HEK293 (cell line): ENCODE data around the gene DOCK1.

Source experiments
- CTCF ChIA-PET: fragments of 350-600 bp; formaldehyde crosslinking; extraction: SDS; loops from one replicate; lab custom pipeline; 2021; ENCODE audit warnings: antibody characterized with exemption; lab: Yijun Ruan, JAX
- POLR2A ChIA-PET: fragments of 300-600 bp; formaldehyde crosslinking; extraction: SDS; loops from one replicate; lab custom pipeline; 2020; ENCODE audit warnings: antibody characterized with exemption, inconsistent platforms; lab: Yijun Ruan, JAX
- H3K27ac ChIP-seq: fragments of 200-500 bp; sonication (Bioruptor generic); 2 replicates; pipeline ENCODE4 v1.5.1; 2014; ENCODE audit warnings: low read depth, low read length, control low read depth, inconsistent platforms; ENCODE audit errors: extremely low read depth
- H3K36me3 ChIP-seq, 2 experiments: fragments of 200-500 bp in 1 of 2; sonication (Bioruptor generic) in 1 of 2; 1 replicate in 1 of 2; 2 replicates in 1 of 2; pipeline ENCODE4 v1.5.1; 2014 to 2017; ENCODE audit warnings: inconsistent platforms in 2 of 2, low read length in 2 of 2; ENCODE audit not compliant: control insufficient read depth in 2 of 2, insufficient read depth in 1 of 2
- H3K4me1 ChIP-seq: fragments of 200-500 bp; sonication (Bioruptor generic); 2 replicates; pipeline ENCODE4 v1.5.1; 2014; ENCODE audit warnings: mild to moderate bottlenecking, low read length, inconsistent platforms; ENCODE audit not compliant: control insufficient read depth, insufficient read depth
- H3K4me3 ChIP-seq: 2 replicates; pipeline ENCODE4 v1.5.1; 2011; ENCODE audit warnings: low read depth, mild to moderate bottlenecking, control low read depth, low read length, moderate library complexity
- H3K9me3 ChIP-seq: fragments of 200-500 bp; sonication (Bioruptor generic); 2 replicates; pipeline ENCODE4 v1.5.1; 2014; ENCODE audit warnings: low read depth, low read length, inconsistent platforms; ENCODE audit not compliant: control insufficient read depth, insufficient read depth
- GFI1B ChIP-seq: fragments of 450-650 bp; formaldehyde crosslinking; IDR thresholded peaks from 2 replicates; pipeline ENCODE4 v1.5.1; 2016; ENCODE audit warnings: missing biosample characterization, missing genetic modification characterization
- KLF10 ChIP-seq: fragments of 450-650 bp; IDR thresholded peaks from 2 replicates; pipeline ENCODE4 v1.5.1; 2018; ENCODE audit warnings: missing biosample characterization, mild to moderate bottlenecking, missing genetic modification characterization
- KLF8 ChIP-seq: fragments of 450-650 bp; formaldehyde crosslinking; IDR thresholded peaks from 2 replicates; pipeline ENCODE4 v1.5.1; 2016; ENCODE audit warnings: missing biosample characterization, missing genetic modification characterization
- RBAK ChIP-seq: fragments of 450-650 bp; formaldehyde crosslinking; IDR thresholded peaks from 2 replicates; pipeline ENCODE4 v1.5.1; 2016; ENCODE audit warnings: missing biosample characterization, missing genetic modification characterization
- SCRT2 ChIP-seq: fragments of 450-650 bp; formaldehyde crosslinking; IDR thresholded peaks from 2 replicates; pipeline ENCODE4 v1.5.1; 2016; ENCODE audit warnings: missing biosample characterization, missing genetic modification characterization
- ZBTB10 ChIP-seq: fragments of 450-650 bp; formaldehyde crosslinking; IDR thresholded peaks from 2 replicates; pipeline ENCODE4 v1.5.1; 2016; ENCODE audit warnings: missing biosample characterization, missing genetic modification characterization
- ZFP37 ChIP-seq: fragments of 450-650 bp; formaldehyde crosslinking; IDR thresholded peaks from 2 replicates; pipeline ENCODE4 v1.5.1; 2016; ENCODE audit warnings: missing biosample characterization, missing genetic modification characterization
- ZNF132 ChIP-seq: fragments of 450-650 bp; formaldehyde crosslinking; IDR thresholded peaks from 2 replicates; pipeline ENCODE4 v1.5.1; 2017; ENCODE audit warnings: missing biosample characterization, missing genetic modification characterization, borderline replicate concordance
- ZNF133 ChIP-seq: fragments of 450-650 bp; formaldehyde crosslinking; IDR thresholded peaks from 2 replicates; pipeline ENCODE4 v1.5.1; 2016; ENCODE audit warnings: missing biosample characterization, missing genetic modification characterization
- ZNF138 ChIP-seq: fragments of 450-650 bp; formaldehyde crosslinking; IDR thresholded peaks from 2 replicates; pipeline ENCODE4 v1.5.1; 2016; ENCODE audit warnings: missing biosample characterization, missing genetic modification characterization, borderline replicate concordance
- ZNF146 ChIP-seq: fragments of 450-650 bp; formaldehyde crosslinking; IDR thresholded peaks from 2 replicates; pipeline ENCODE4 v1.5.1; 2016; ENCODE audit warnings: missing biosample characterization, missing genetic modification characterization
- ZNF18 ChIP-seq: fragments of 450-650 bp; formaldehyde crosslinking; IDR thresholded peaks from 2 replicates; pipeline ENCODE4 v1.5.1; 2016; ENCODE audit warnings: missing biosample characterization, missing genetic modification characterization
- ZNF223 ChIP-seq: fragments of 450-650 bp; formaldehyde crosslinking; IDR thresholded peaks from 2 replicates; pipeline ENCODE4 v1.5.1; 2016; ENCODE audit warnings: missing biosample characterization, missing genetic modification characterization
- ZNF335 ChIP-seq: fragments of 450-650 bp; formaldehyde crosslinking; conservative IDR thresholded peaks from 2 replicates; pipeline ENCODE4 v1.5.1; 2016; ENCODE audit warnings: missing biosample characterization, missing genetic modification characterization
- ZNF48 ChIP-seq: fragments of 450-650 bp; formaldehyde crosslinking; IDR thresholded peaks from 2 replicates; pipeline ENCODE4 v1.5.1; 2016; ENCODE audit warnings: missing biosample characterization, missing genetic modification characterization
- ZNF501 ChIP-seq: fragments of 450-650 bp; formaldehyde crosslinking; IDR thresholded peaks from 2 replicates; pipeline ENCODE4 v1.5.1; 2016; ENCODE audit warnings: missing biosample characterization, missing genetic modification characterization
- ZNF585B ChIP-seq: fragments of 450-650 bp; formaldehyde crosslinking; IDR thresholded peaks from 2 replicates; pipeline ENCODE4 v1.5.1; 2016; ENCODE audit warnings: missing biosample characterization, missing genetic modification characterization
- ZNF610 ChIP-seq: fragments of 450-650 bp; formaldehyde crosslinking; IDR thresholded peaks from 2 replicates; pipeline ENCODE4 v1.5.1; 2016; ENCODE audit warnings: missing biosample characterization, missing genetic modification characterization, borderline replicate concordance
- ZNF654 ChIP-seq: fragments of 450-650 bp; formaldehyde crosslinking; IDR thresholded peaks from 2 replicates; pipeline ENCODE4 v1.5.1; 2016; ENCODE audit warnings: low read depth, missing biosample characterization, missing genetic modification characterization
- ZNF660 ChIP-seq: fragments of 450-650 bp; IDR thresholded peaks from 2 replicates; pipeline ENCODE4 v1.5.1; 2018; ENCODE audit warnings: missing biosample characterization, mild to moderate bottlenecking, missing genetic modification characterization
- ZNF747 ChIP-seq: fragments of 450-650 bp; formaldehyde crosslinking; IDR thresholded peaks from 2 replicates; pipeline ENCODE4 v1.5.1; 2016; ENCODE audit warnings: missing biosample characterization, missing genetic modification characterization
- ZNF843 ChIP-seq: fragments of 450-650 bp; formaldehyde crosslinking; IDR thresholded peaks from 2 replicates; pipeline ENCODE4 v1.5.1; 2016; ENCODE audit warnings: missing biosample characterization, missing genetic modification characterization
- ZSCAN30 ChIP-seq: fragments of 450-650 bp; IDR thresholded peaks from 2 replicates; pipeline ENCODE4 v1.5.1; 2018; ENCODE audit warnings: missing biosample characterization, mild to moderate bottlenecking, missing genetic modification characterization, moderate library complexity
- TF ChIP-seq, protein P1 (sequence below): sonication (generic); formaldehyde crosslinking; IDR thresholded peaks from 2 replicates; pipeline ENCODE4 v1.8.1; 2022; ENCODE audit warnings: mild to moderate bottlenecking, moderate library complexity, missing genetic modification reagents
- TF ChIP-seq, protein P2 (sequence below): fragments of 450-650 bp; formaldehyde crosslinking; IDR thresholded peaks from 2 replicates; pipeline ENCODE4; 2016; ENCODE audit warnings: missing biosample characterization, missing genetic modification characterization
- TF ChIP-seq, protein P3 (sequence below): fragments of 450-650 bp; formaldehyde crosslinking; IDR thresholded peaks from 2 replicates; pipeline ENCODE4 v1.5.1; 2017; ENCODE audit warnings: missing biosample characterization, missing genetic modification characterization

The DOCK1 gene

DNA sequence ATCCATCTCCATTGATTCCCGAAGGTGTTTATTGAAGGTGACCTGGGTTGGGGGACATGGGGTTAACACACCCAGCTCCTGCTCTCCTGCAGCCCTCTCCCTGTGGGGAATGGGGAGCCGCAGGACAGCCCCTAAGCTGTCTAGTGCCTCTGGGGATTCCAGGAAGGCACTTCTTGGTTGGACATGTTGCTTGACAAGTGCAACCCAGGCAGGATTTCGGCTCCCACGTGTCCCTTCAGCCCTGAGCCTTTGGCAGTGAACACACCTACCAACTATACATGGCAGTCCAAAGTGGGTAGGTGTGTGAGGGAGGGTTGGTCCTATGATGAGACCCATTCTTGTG, 43.9 kb downstream of the DOCK1 start (continued):
- TF ChIP-seq, protein P1, sequence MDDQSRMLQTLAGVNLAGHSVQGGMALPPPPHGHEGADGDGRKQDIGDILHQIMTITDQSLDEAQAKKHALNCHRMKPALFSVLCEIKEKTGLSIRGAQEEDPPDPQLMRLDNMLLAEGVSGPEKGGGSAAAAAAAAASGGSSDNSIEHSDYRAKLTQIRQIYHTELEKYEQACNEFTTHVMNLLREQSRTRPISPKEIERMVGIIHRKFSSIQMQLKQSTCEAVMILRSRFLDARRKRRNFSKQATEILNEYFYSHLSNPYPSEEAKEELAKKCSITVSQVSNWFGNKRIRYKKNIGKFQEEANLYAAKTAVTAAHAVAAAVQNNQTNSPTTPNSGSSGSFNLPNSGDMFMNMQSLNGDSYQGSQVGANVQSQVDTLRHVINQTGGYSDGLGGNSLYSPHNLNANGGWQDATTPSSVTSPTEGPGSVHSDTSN (CRISPR knock-in tag) = no peak
- TF ChIP-seq ZNF133 (no peak), KLF8 (tag by site-specific recombination) (no peak), RBAK (tag by site-specific recombination) (no peak), ZNF132 (no peak), ZNF585B (tag by site-specific recombination) (no peak), ZSCAN30 (tag by site-specific recombination) (no peak), ZNF146 (tag by site-specific recombination) (no peak), ZNF747 (tag by site-specific recombination) (no peak), ZNF335 (tag by site-specific recombination) (no peak)
- TF ChIP-seq, all 188 proteins: peak for 0

DNA sequence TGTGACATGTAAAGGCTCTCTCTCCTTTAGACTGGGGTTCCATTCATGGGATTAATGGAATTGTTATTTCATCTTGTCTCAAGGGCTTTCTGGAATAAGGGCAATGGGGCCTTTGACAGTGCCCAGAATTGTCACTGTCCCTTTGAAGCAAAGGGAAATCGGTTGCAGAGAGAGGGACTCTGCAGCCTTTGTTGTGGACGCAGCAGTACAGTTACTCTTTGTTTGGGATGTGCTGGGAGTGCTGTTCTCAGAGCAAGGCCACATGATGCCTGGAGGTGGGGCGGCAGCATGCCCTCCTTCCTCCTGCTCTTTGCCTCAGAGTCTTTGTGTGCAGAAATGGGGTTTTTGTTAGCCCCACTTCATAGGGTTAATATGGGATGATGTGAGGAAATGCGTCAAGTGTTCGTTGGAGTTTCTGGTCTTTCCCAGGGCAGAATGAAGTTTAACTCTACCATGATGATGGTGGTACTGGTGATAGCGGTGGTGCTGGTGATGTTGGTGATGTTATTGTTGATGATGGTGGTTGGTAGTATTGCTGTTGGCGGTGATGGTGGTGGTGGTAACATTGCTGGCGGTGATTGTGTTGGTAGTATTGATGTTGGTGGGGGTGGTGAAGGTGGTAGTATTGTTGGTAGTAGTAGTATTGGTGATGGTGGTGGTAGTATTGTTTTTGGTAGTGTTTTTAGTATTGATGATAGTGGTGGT, 45.3 kb downstream of the DOCK1 start:
- ChIA-PET POLR2A (no interaction called here), CTCF (no interaction called here)
- H3K36me3 ChIP-seq = peaks cover 0 to 3% of the 10 kb centered on the region in 2 experiments; a peak in 1 of 3 replicates
- no peak overlapping the region for H3K27ac ChIP-seq
- no peak overlapping the region for H3K4me3 ChIP-seq
- no peaks in the 10 kb centered on the region for H3K9me3 ChIP-seq
- no peaks in the 10 kb centered on the region for H3K4me1 ChIP-seq
- TF ChIP-seq KLF10 (tag by site-specific recombination) (no peak), GFI1B (tag by site-specific recombination) (no peak), ZNF138 (tag by site-specific recombination) (no peak), ZNF18 (tag by site-specific recombination) (no peak), ZBTB10 (tag by site-specific recombination) (no peak), ZFP37 (tag by site-specific recombination) (no peak)

- POLR2A ChIA-PET = no interaction called here
- CTCF ChIA-PET = interaction anchor here (0.7 kb wide), 1 partner anchor 23 kb away, joined by 3 read pairs; no protein-coding TSS in a partner anchor
- no peak for TF ChIP-seq ZNF654 (tag by site-specific recombination)
- TF ChIP-seq, protein P2, sequence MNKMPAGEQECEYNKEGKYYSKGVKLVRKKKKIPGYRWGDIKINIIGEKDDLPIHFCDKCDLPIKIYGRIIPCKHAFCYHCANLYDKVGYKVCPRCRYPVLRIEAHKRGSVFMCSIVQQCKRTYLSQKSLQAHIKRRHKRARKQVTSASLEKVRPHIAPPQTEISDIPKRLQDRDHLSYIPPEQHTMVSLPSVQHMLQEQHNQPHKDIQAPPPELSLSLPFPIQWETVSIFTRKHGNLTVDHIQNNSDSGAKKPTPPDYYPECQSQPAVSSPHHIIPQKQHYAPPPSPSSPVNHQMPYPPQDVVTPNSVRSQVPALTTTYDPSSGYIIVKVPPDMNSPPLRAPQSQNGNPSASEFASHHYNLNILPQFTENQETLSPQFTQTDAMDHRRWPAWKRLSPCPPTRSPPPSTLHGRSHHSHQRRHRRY (tag by site-specific recombination) = no peak
- TF ChIP-seq, protein P3, sequence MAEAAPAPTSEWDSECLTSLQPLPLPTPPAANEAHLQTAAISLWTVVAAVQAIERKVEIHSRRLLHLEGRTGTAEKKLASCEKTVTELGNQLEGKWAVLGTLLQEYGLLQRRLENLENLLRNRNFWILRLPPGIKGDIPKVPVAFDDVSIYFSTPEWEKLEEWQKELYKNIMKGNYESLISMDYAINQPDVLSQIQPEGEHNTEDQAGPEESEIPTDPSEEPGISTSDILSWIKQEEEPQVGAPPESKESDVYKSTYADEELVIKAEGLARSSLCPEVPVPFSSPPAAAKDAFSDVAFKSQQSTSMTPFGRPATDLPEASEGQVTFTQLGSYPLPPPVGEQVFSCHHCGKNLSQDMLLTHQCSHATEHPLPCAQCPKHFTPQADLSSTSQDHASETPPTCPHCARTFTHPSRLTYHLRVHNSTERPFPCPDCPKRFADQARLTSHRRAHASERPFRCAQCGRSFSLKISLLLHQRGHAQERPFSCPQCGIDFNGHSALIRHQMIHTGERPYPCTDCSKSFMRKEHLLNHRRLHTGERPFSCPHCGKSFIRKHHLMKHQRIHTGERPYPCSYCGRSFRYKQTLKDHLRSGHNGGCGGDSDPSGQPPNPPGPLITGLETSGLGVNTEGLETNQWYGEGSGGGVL (tag by site-specific recombination) = no peak
- TF ChIP-seq ZNF48 (tag by site-specific recombination) = no peak
- TF ChIP-seq ZNF660 (tag by site-specific recombination) = no peak
- no peak for TF ChIP-seq ZNF585B (tag by site-specific recombination)
- no peak for TF ChIP-seq ZNF501
- TF ChIP-seq ZNF138 (tag by site-specific recombination) = no peak
- no peak for TF ChIP-seq ZNF843
- TF ChIP-seq ZNF223 (tag by site-specific recombination) = no peak
- TF ChIP-seq SCRT2 (tag by site-specific recombination) = no peak
- no peak for TF ChIP-seq ZNF610 (tag by site-specific recombination)
Observed at GRCh38 chr10:126953886-126954285, 48.7 kb downstream of the DOCK1 start.

More at GRCh38 chr10:126953886-126954285, 48.7 kb downstream of the DOCK1 start:
- Histone ChIP-seq H3K9me3 (no peaks in the 10 kb centered on the region), H3K36me3 (peaks cover 0 to 3% of the 10 kb centered on the region in 2 experiments; a peak in 1 of 3 replicates), H3K4me3 (no peak overlapping the region), H3K27ac (no peak overlapping the region), H3K4me1 (no peaks in the 10 kb centered on the region)
